Pancreas (tissue), 10 donors: ENCODE results near the gene HAAO. TPM values are rescaled to one million over a fixed set of nuclear protein-coding genes. Genes with fewer than 3 reads are reported as not detected.

Experiments used
- ATAC-seq, 4 donors: fragments of 200-7000 bp; cut with Tn5 transposase; one replicate each; pipeline versions ENCODE4 v1.8.0 to v1.9.1; 2020; ENCODE audit warnings: mild to moderate bottlenecking in 4 of 4, moderate library complexity in 4 of 4
- DNase-seq, 6 donors: peaks; one replicate each; pipeline ENCODE4 v3.0.0-alpha.2; 2020
- FAIRE-seq: peaks from 2 replicates; lab custom pipeline; 2012; peaks lifted over from hg19 to GRCh38; lab: Jason Lieb, UNC
- H3K27ac ChIP-seq, 4 donors: fragments of 200-600 bp; sonication (generic); 1 replicate in 3 of 4; 2 replicates in 1 of 4; pipeline versions ENCODE4 v1.5.0 to v1.8.0; 2020
- H3K27me3 ChIP-seq, 4 donors: fragments of 200-600 bp; one replicate each; pipeline ENCODE4 v1.8.0; 2021
- H3K36me3 ChIP-seq, 3 donors: fragments of 200-600 bp; sonication (generic) in 1 of 3; one replicate each; pipeline versions ENCODE4 v1.5.0 to v1.8.0; 2020 to 2021
- H3K4me1 ChIP-seq, 3 donors: fragments of 200-600 bp; one replicate each; pipeline ENCODE4 v1.8.0; 2021
- H3K4me3 ChIP-seq, 4 donors: fragments of 200-600 bp; sonication (generic) in 2 of 4; one replicate each; pipeline versions ENCODE4 v1.5.0 to v1.8.0; 2020 to 2021
- H3K9me3 ChIP-seq, 4 donors: fragments of 200-600 bp; one replicate each; pipeline ENCODE4 v1.8.0; 2021
- WGBS, 2 donors: extraction: QIAGEN DNeasy Blood & Tissue Kit; methylation state at CpG; one replicate each; pipeline ENCODE4 v1.1.7; 2013; 5-methylcytosine and 5-hydroxymethylcytosine counted together
- intact Hi-C, 3 donors: fragments of 100-400 bp; cut with DNase I; formaldehyde crosslinking; loops; one replicate each; pipeline versions ENCODE4 v1.11.1 to v1.14.2; 2022
- polyA plus RNA-seq, 2 donors: library from polyadenylated mRNA; stranded (reverse); fragments of 200-250 nt; gene quantifications; one replicate each; pipeline ENCODE4 v1.2.3, GENCODE V29; 2013
- total RNA-seq, 6 donors: library from RNA; stranded (reverse); fragmentation: NEBNext Ultra II Directional in 4 of 6; extraction: Animal tissue kit (Norgen Biotek cat#: 25700) in 4 of 6; gene quantifications; one replicate each; pipeline versions ENCODE4 v1.2.1 to v1.2.4, GENCODE V29; 2021 to 2023
- TF ChIP-seq, protein P1 (sequence below), 4 donors: fragments of 200-600 bp; sonication (generic) in 3 of 4; IDR thresholded peaks; one replicate each; pipeline versions ENCODE4 v1.5.0 to v1.8.0; 2021; ENCODE audit warnings: antibody characterized with exemption in 4 of 4
- donor health status: healthy with polysubstance abuse.
- donor health status: DM: no; HTN: no; CAD: no; lungs with moderate emphysema.
- donor health status: DM: no; HTN: no; CAD: no.
- donor health status: control.
- donor health status: control.
- donor health status: Bipolar disorder and iron deficiency.
- donor health status: DM: yes; HTN: yes; CAD: no.
- donor health status: DM: no; HTN: no; CAD: no.
- donor health status: DM: no; HTN: no; CAD: no.
- donor health status: DM: yes; HTN: yes; CAD: no.

Gene HAAO
- total RNA-seq: 10 to 100 TPM; 10.9 to 35.4 (median 20.4) TPM
- 10 to 100 TPM; 18.3 to 31.6 TPM for polyA plus RNA-seq

DNA sequence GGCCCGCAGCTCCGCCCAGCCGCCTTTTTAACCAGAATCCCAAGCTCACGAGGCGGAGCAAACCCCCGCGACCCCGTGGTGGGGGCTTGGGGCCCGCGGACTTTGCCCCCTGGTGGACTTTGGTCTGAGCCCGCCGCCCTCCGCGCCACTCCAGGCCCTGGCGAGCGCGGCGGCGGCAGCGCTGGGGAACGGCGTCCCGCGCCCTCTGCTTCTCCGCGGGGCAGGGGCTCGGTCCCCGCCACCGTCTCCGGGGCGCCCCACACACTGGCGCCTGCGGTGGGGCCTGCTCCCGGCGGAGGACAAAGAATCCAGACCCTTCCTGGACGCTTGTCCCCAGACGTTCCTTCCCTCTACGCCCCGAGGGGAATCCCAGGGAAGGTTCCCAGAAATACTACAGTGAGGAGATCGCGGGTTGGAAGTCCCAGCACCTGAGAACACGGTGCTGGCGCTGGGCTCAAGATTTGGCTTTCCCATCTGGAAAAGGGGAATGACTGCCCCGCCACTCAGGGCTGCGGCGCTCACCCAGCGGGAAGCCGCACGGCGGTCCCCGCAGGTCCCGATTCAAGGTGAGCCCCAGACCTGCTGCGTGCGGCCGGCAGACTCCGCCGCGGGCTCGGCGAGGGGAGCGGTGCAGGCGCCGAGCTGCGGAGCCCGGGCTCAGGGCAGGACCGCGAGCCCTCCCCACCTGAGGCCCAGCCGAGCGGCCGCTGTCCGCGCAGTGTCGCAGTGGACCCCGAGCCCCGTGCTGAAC, at the start of gene HAAO:
Gene HAAO (minus strand): TSS at position 1 of the 751 bp plus-strand sequence. CDS start 47 bp downstream, outside the sequence.
- intact Hi-C loops: no loop called here
- Histone ChIP-seq H3K27me3 (no peaks in the 10 kb centered on the region), H3K36me3 (no peaks in the 10 kb centered on the region), H3K4me3 (peak within 1 kb of the TSS; percentile 56 to 88 (median 73)), H3K9me3 (no peaks in the 10 kb centered on the region), H3K27ac (peak within 1 kb of the TSS; percentile 88 to 96 (median 92)), H3K4me1 (peaks cover 2 to 15% (median 8%) of the 10 kb centered on the region in 3 donors)
- peak; percentile 80 to 92 (median 88) for DNase-seq
- FAIRE-seq: no peak
- 0 to 1% methylated on average over 64 to 75 of the region's 75 CpGs for WGBS, 2 donors
- TF ChIP-seq, protein P1, sequence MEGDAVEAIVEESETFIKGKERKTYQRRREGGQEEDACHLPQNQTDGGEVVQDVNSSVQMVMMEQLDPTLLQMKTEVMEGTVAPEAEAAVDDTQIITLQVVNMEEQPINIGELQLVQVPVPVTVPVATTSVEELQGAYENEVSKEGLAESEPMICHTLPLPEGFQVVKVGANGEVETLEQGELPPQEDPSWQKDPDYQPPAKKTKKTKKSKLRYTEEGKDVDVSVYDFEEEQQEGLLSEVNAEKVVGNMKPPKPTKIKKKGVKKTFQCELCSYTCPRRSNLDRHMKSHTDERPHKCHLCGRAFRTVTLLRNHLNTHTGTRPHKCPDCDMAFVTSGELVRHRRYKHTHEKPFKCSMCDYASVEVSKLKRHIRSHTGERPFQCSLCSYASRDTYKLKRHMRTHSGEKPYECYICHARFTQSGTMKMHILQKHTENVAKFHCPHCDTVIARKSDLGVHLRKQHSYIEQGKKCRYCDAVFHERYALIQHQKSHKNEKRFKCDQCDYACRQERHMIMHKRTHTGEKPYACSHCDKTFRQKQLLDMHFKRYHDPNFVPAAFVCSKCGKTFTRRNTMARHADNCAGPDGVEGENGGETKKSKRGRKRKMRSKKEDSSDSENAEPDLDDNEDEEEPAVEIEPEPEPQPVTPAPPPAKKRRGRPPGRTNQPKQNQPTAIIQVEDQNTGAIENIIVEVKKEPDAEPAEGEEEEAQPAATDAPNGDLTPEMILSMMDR (IDR thresholded peaks at IDR 0.05): no peak
- ATAC-seq: peak; percentile 80 to 84 (median 82)

DNA sequence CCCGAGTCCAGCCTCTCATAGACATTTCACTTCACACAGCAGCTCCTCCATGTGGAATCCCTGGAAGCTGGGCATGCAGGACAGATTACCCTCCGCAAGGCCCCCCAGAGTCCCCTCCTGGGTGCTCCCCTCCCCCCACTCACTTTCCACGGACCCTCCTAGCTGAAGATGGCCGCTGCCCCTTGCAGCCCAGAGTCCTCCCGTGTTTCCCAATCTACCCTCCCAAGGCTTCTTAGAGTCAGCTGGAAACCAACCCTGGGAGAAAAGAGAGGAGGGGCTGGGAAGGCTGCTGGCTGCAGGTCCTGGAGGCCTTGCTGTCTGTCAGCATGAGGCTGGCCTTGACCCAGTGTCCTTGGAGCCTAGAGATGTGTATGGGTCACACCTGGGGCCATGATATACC, 49.0 kb upstream of the HAAO start:
- intact Hi-C loops: loop anchor here in 1 of 3 donors (10.0 kb wide), 1 partner anchor 393 kb away; no protein-coding TSS in a partner anchor
- ATAC-seq (no peak), FAIRE-seq (no peak), DNase-seq (no peak)
- Histone ChIP-seq H3K4me3 (no peak overlapping the region), H3K27me3 (no peaks in the 10 kb centered on the region), H3K4me1 (no peaks in the 10 kb centered on the region), H3K36me3 (no peaks in the 10 kb centered on the region), H3K27ac (no peak overlapping the region), H3K9me3 (no peaks in the 10 kb centered on the region)
- 77 to 78% methylated on average over 5 of the region's 5 CpGs for WGBS, 2 donors
- TF ChIP-seq, protein P1 (IDR thresholded peaks at IDR 0.05): no peak

DNA sequence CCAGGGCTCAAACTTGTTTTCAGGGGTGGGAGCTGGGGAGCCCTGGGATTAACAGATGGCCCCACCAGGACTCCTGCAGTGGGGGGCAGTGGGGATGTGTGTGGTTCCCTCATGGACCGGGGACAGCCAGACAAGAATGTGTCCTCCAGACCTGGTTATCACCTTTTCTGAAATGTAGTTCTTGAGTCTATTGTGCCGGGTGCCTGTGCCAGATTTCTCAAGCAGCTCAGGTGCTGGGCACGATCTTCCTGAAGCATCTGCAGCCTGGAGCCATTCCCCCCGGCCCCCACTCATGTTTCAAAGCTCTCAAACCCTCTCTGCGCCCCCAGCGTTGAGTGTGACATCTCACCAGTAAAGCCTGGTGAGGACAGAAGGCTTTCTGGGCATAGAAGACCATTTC, 48.4 kb upstream of the HAAO start:
- intact Hi-C loops: loop anchor here in 1 of 3 donors (10.0 kb wide), 1 partner anchor 394 kb away; no protein-coding TSS in a partner anchor
- Histone ChIP-seq H3K27me3 (no peaks in the 10 kb centered on the region), H3K4me1 (no peaks in the 10 kb centered on the region), H3K27ac (no peak overlapping the region), H3K36me3 (no peaks in the 10 kb centered on the region), H3K9me3 (no peaks in the 10 kb centered on the region), H3K4me3 (no peak overlapping the region)
- TF ChIP-seq, protein P1 (IDR thresholded peaks at IDR 0.05): no peak
- DNase-seq: no peak
- FAIRE-seq: no peak
- ATAC-seq: no peak
- WGBS, 2 donors: 79 to 86% methylated on average over 6 of the region's 6 CpGs

DNA sequence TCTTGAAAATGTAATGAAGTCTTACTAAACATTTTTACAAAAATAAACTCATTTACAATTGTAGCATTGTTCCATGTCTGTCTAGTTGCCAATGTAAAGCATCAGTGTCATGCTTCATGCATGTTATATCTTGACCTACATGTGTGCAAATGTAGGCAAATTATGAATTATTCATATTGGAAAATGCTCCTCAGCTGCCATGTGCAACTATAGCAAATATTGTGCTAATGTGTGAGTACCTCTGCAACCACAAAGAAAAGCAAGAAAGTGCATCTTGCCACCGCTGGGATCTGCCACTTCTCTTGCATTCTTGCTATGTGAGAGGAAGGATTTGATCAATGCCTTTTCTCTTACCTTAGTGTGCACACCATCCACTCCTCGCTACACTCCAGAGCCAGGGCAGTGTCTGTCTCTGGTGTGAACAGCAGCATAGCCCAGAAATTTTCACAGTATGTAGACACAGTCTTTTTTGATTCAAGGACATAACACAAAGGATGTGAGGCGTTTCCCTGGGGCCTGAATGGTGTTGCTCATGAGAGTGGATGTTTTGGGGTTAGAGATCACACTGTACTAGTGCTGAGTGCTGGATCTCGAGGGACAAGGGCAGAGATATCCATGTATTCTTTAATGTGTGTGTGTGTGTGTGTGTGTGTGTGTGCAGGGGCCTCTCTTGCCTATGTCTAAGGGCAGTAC, 47.6 kb upstream of the HAAO start:
- no peak for DNase-seq
- no peak for ATAC-seq
- 74 to 77% methylated on average over 4 of the region's 4 CpGs for WGBS, 2 donors
- Histone ChIP-seq H3K36me3 (no peaks in the 10 kb centered on the region), H3K27me3 (no peaks in the 10 kb centered on the region), H3K27ac (no peak overlapping the region), H3K4me1 (no peaks in the 10 kb centered on the region), H3K9me3 (no peaks in the 10 kb centered on the region), H3K4me3 (no peak overlapping the region)
- intact Hi-C loops: loop anchor here in 2 of 3 donors (10.0 kb wide), 1 partner anchor 395 kb away; no protein-coding TSS in a partner anchor
- TF ChIP-seq, protein P1 (IDR thresholded peaks at IDR 0.05): no peak
- no peak for FAIRE-seq
